ENCODE results near the gene OR2A7. TPM values are rescaled to one million over a fixed set of nuclear protein-coding genes. Genes with fewer than 3 reads are reported as not detected.

The OR2A7 gene
- total RNA-seq, result 0.22 and 0.57 TPM in 2 replicates

GRCh38 chr7:144264692-144265091 lies at the start of gene OR2A7:
OR2A7 (minus strand) TSS chr7:144264792; CDS start chr7:144259628, 5,164 bp downstream.

GRCh38 chr7:144311872-144312469 lies 47.4 kb upstream of the OR2A7 start, which contains the start of gene OR2A1:
OR2A1 (plus strand) TSS chr7:144312419; CDS start chr7:144318125, 5,706 bp downstream.

DNA sequence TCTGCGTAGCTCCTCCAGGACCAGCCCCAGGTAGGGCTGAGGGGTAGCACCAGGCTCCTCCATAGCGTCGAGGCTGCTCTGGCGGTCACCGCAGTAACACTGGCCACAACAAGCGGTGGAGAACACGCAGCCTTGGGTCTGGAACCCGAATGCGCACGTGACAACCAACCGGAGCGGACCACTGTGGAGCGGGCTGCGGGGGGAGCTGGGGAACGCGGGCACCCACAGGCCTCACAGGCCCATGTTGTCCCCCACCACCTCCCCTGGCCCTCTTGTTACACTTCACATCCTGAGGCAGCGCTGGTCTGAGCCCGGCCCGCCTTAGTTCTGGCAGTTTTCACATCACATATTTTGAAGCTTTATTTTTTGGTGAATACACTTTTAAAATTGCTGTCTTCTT lies 4.6 kb upstream of the OR2A7 start, which contains the start of gene CTAGE8:
CTAGE8 (minus strand) TSS at position 101 of the 400 bp plus-strand sequence; CDS start at position 63, 38 bp downstream.

GRCh38 chr7:144239365-144239764 lies 25.2 kb downstream of the OR2A7 start, which contains the start of gene OR2A42:
OR2A42 (minus strand) TSS chr7:144239605; CDS start chr7:144232843, 6,762 bp downstream.

Other genes starting within 250 kb of the OR2A7 start
- not detected in 2 replicates for gene OR2A5, start 215.8 kb downstream of the OR2A7 start, total RNA-seq
- not detected in 2 replicates for gene OR2A25, start 195.0 kb downstream of the OR2A7 start, total RNA-seq
- not detected in 2 replicates for gene OR2A12, start 178.5 kb downstream of the OR2A7 start, total RNA-seq
- gene OR2A2, start 155.2 kb downstream of the OR2A7 start, total RNA-seq, result not detected in 2 replicates
- gene OR2A14, start 141.6 kb downstream of the OR2A7 start, total RNA-seq, result not detected in 2 replicates
- 0.86 and 0.88 TPM in 2 replicates for gene CTAGE4, start 81.3 kb downstream of the OR2A7 start, total RNA-seq
- 0.66 and 1.1 TPM in 2 replicates for gene ARHGEF35, start 69.0 kb downstream of the OR2A7 start, total RNA-seq
- not detected in 2 replicates for gene OR2A42, start 25.2 kb downstream of the OR2A7 start, total RNA-seq
- under 0.01 TPM in 2 replicates for gene CTAGE8, start 4.5 kb upstream of the OR2A7 start, total RNA-seq
- 0.14 TPM in 1 of 2 replicates, not detected in the other for gene OR2A1, start 47.6 kb upstream of the OR2A7 start, total RNA-seq
- gene ARHGEF5, start 90.6 kb upstream of the OR2A7 start, total RNA-seq, result 2.2 and 3.1 TPM in 2 replicates
- gene NOBOX, start 138.9 kb upstream of the OR2A7 start, total RNA-seq, result not detected in 2 replicates